ELR (cell line): Measurements from ENCODE around the gene LUC7L3.
A peak's percentile ranks its signal among the peaks of the same experiment; 100 is the strongest.
"Not testable (repeated sequence)": the region's sequence is repeated elsewhere in the genome, so short reads cannot be mapped to it uniquely, and the experiment has no call there.

Experiments used
- DNase-seq: peaks from one replicate; pipeline ENCODE4 v3.0.0-alpha.2; 2015; ENCODE audit warnings: low read depth

Gene LUC7L3, protein sequence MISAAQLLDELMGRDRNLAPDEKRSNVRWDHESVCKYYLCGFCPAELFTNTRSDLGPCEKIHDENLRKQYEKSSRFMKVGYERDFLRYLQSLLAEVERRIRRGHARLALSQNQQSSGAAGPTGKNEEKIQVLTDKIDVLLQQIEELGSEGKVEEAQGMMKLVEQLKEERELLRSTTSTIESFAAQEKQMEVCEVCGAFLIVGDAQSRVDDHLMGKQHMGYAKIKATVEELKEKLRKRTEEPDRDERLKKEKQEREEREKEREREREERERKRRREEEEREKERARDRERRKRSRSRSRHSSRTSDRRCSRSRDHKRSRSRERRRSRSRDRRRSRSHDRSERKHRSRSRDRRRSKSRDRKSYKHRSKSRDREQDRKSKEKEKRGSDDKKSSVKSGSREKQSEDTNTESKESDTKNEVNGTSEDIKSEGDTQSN

GRCh38 chr17:50719144-50719923, at the start of gene LUC7L3:
LUC7L3 (plus strand) TSS chr17:50719603; CDS start chr17:50719733, 130 bp downstream.
- peak; percentile 97 for DNase-seq

- DNase-seq: no peak
Observed at GRCh38 chr17:50672071-50672470, 47.3 kb upstream of the LUC7L3 start.

DNA sequence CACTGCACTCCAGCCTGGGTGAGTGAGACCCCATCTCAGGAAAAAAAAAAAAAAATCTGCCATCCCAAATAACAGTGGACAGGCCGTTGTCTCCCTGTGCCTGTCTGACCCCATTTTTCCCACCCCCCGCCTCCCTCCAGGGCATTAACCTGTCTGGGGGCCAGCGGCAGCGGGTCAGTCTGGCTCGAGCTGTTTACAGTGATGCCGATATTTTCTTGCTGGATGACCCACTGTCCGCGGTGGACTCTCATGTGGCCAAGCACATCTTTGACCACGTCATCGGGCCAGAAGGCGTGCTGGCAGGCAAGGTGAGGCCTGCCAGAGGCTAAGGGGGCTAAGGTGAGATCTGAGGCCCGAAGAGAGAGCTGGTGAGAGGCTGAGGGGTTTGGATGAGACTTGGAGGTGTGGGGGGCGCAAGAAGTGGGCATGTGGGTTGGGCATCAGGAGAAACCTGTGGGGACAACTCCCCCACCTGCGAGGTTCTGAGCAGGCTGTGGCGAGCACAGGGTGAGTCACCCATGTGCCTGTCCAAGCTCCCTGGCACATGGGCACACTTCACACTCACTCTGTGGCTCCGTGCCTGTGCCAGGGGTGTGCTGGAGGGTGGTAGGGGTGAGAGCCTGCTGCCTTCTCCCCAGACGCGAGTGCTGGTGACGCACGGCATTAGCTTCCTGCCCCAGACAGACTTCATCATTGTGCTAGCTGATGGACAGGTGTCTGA, 46.4 kb upstream of the LUC7L3 start:
- no peak for DNase-seq

DNA sequence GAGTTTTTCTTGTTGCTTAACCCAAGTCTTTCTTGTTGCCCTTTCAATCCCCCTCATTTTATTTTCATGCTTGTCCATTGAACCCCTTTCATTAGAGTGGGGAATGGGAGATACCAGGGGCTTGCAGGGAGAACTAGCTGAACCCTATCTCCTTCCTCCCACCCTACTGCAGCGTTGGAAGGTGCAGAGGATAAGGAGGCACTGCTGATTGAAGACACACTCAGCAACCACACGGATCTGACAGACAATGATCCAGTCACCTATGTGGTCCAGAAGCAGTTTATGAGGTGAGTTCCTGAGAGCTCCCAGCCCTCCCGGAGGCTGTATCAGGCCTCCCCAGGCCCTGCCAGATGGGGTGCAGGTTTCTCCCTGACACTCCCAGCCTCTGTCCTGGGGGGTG, 44.2 kb upstream of the LUC7L3 start:
- DNase-seq: no peak

GRCh38 chr17:50675627-50676026, 43.8 kb upstream of the LUC7L3 start:
- DNase-seq: no peak

DNA sequence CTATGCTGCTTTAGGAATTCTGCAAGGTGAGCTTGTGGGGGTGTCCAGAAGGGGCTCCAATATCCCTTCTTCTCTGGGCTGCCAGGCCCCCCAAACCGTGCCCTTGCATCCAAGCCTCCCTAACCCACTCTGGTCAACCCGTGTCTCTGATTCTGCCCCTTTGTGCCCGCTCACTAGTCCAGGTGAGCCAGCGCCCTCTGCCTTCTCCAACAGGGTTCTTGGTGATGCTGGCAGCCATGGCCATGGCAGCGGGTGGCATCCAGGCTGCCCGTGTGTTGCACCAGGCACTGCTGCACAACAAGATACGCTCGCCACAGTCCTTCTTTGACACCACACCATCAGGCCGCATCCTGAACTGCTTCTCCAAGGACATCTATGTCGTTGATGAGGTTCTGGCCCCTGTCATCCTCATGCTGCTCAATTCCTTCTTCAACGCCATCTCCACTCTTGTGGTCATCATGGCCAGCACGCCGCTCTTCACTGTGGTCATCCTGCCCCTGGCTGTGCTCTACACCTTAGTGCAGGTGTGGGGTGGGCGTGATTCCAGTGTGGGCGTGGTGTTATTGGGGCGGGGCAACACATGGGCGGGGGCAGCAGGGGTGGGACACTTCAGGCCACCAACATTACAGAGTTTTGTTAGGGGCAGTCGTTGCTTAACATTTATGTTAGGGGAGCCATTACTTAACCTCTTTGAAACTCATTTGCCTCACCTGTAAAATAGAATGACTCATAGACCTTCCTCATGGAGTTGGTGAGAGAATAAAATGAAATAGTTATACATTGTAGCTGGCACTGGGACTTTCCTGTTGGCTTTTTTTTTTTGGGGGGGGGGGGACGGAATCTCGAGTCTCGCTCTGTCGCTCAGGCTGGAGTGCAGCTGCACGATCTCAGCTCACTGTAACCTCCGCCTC, 43.1 kb upstream of the LUC7L3 start:
- DNase-seq: no peak

DNA sequence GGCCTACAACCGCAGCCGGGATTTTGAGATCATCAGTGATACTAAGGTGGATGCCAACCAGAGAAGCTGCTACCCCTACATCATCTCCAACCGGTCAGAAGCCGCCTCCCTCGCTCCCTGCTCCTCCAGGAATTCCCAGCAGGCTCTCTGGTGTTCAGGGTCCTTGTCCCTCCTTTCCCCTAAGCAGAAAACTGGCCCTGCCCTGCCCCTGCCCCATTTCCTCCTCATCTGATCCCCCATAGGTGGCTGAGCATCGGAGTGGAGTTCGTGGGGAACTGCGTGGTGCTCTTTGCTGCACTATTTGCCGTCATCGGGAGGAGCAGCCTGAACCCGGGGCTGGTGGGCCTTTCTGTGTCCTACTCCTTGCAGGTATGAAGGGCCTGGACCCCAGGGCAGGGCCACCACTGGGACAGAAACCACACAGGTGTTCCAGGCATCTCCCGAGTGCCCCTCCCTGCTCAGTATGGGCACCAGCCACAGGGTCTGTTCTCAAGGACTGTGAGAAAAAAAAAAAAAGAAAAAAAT, 41.5 kb upstream of the LUC7L3 start:
- DNase-seq: no peak

GRCh38 chr17:50679008-50679544, 40.3 kb upstream of the LUC7L3 start:
- no peak for DNase-seq

- DNase-seq: no peak
Observed at GRCh38 chr17:50680126-50680525, 39.3 kb upstream of the LUC7L3 start.

DNA sequence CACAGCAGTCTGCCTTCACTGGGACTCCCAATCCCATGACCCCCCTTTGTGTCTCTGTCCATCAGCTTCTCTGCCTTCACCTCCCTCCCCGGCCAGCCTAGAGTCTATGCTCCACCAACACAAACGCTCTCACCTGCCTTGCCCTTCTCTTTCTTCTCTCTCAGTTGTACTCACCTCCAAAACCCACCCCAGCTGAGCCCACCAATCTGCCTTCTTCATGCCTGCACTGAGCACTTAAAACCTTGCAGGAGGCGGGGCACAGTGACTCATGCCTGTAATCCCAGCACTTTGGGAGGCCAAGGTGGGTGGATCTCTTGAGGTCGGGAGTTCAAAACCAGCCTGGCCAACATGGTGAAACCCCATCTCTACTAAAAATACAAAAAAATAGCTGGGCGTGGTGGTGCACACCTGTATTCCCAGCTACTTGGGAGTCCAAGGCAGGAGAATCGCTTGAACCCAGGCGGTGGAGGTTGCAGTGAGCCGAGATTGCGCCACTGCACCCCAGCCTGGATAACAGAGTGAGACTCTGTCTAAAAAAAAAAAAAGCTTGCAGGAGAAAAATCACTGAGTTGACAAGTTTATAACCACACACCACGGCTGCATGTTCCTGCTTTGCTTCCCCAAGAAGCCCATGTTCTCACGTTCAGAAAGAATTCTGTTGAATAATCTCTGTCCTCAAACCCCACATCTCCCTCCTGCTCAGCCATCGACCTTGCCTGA, 38.7 kb upstream of the LUC7L3 start:
- DNase-seq: not testable (repeated sequence)

DNA sequence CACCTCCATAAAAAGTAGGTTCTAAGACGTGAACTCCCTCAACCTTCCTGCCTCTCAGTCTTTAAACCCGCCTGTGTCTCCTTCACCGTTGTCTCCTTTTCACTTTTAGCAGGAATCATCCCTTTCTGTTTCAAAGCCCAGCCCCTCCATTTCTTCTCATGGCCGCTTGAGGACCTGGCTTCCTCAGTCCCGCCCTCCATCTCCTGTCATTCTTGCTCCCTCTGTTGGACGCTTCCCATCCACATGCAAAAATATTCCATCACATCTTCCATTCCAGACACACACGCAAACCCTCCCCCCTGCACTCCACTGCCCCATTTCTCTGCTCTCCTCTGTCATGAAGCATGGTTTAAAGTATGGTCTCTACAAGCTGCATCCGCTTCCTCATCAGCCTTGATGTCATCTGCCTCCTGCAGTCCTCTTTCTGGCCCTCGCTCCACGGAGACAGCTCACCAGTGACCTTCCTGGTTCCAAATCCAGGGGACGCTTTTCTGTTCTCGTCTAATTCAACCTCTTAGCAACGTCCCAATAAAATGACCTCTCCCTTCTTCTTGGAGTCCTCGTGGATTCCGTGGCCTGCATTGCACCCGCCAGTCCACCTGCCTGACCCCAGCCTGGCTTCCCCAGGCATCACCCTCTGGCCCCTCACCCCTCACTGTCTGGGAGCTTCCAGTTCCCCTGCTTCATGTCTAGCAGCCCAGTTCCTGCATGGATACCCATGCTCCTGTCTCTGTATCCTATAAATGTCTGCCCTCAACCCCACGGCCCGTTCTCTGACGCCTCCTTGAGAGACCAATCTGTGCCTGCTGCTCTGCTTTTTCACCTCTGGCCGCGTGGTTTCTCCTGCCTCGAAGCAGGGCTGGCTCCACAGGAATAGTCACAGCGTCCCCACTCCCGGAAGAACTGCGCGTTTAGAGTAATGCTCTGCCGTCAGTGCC, 37.9 kb upstream of the LUC7L3 start:
- DNase-seq: peak; percentile 93

GRCh38 chr17:50682441-50682840, 37.0 kb upstream of the LUC7L3 start:
- no peak for DNase-seq

DNA sequence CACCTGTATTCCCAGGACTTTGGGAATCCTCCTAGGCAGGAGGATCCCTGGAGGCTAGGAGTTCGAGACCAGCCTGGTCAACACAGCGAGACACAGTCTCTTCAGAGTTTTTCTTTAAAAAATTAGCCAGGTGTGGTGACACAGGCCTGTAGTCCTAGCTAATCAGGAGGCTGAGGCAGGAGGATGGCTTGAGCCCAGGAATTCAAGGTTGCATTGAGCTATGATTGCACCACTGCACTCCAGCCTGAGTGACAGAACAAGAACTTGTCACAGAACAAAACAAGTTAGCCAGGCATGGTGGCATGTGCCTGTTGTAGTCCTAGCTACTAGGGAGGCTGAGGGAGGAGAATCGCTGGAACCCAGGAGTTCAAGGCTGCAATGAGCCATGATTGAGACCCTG, 36.5 kb upstream of the LUC7L3 start:
- DNase-seq: no peak

DNA sequence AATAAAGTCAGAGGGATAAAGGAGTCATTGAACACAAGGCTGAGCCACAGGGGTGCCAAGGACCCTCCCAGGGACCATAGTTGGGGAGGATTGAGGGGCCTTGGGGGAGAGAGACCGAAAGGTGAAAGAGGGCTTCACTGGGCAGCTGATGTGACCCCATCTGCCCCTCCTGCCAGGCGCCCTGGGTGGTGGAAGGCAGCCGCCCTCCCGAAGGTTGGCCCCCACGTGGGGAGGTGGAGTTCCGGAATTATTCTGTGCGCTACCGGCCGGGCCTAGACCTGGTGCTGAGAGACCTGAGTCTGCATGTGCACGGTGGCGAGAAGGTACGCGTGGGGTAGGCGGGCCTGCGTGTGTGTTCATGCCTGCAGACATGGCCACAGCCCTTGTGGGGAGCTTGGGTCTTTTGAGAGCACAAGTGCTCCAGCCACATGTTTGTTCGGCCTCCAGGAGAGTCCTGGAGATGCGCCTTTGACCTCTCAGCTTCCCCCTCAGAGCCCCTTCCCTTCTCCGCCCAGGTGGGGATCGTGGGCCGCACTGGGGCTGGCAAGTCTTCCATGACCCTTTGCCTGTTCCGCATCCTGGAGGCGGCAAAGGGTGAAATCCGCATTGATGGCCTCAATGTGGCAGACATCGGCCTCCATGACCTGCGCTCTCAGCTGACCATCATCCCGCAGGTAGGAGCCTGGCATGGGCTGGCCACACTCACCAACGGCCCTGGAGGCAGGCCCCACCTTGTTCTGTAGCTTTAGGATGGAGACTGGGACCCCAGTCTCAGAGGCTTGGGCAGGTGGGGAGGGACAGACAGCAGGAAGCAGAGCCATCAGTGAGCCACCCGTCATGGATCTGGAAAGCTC, 35.7 kb upstream of the LUC7L3 start:
- DNase-seq: no peak

DNA sequence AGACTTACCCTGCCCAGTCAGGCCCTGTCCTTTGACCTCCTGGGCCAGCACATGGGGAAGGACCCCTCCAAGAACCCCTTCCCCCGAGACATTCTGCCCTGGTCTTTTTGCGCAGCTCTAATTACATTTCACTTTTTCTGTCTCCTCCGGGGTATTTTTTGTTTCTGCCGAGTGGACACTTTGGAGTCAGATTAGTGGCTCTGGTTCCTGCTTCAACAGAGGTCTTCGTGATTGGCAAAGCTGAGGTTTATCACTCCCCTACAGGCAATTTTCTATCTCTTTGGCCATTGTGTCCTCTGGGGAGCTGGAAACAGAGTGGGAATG, 35.2 kb upstream of the LUC7L3 start:
- no peak for DNase-seq

DNA sequence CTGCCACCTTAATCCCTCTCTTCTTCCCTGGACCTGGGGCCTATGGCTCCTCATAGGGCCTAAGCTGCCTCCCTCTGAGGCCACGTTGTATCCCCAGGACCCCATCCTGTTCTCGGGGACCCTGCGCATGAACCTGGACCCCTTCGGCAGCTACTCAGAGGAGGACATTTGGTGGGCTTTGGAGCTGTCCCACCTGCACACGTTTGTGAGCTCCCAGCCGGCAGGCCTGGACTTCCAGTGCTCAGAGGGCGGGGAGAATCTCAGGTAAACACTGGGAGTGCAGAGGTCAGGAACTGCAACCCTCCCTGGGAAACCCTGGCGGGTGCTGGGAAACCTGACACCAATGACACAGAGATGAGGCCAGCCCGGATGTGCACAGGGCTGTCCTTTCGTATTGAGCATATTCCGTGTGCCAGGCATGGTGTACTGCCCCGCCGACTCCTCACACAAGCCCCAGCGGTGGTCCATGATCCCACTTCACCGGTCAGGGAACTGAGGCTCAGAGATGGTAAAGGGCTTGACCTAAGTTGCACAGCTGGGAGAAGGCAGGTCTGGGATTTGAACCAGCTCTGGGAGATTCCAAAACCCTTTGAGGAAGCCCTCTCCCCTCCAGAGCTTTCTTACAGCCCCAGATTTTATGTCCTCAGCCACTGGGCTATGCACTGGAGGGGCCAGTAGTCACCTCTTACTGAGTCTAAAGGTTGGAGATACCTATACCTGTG, 34.6 kb upstream of the LUC7L3 start:
- no peak for DNase-seq

DNA sequence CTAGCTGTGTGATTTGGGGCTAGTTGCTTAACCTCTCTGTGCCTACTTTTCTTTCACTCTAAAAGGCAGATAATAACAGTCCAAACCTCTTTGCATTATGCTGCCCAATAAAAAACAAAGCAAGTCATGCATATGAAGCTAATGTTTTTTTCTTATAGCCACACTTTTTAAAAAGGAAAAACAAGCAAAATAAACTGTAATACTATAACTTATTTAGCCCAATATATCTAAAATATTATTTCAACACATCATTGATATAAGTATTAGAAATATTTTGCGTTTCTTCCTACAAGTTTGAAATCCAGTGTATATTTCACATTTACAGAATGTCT, 34.1 kb upstream of the LUC7L3 start:
- no peak for DNase-seq
